Kidney epithelial cell (primary cell): ENCODE results near the gene SPRED3. TPM values are rescaled to one million over a fixed set of nuclear protein-coding genes. Genes with fewer than 3 reads are reported as not detected.

Experiments used
- DNase-seq: peaks from one replicate; pipeline ENCODE4 v3.0.0-alpha.2; 2010; ENCODE audit warnings: low read depth
- H3K27me3 ChIP-seq: 2 replicates; pipeline ENCODE4 v1.6.0; 2011; ENCODE audit warnings: low read length; ENCODE audit not compliant: control insufficient read depth, insufficient read depth
- H3K36me3 ChIP-seq: 2 replicates; pipeline ENCODE4 v1.5.1; 2011; ENCODE audit warnings: low read length; ENCODE audit not compliant: control insufficient read depth, insufficient read depth
- H3K4me3 ChIP-seq: 2 replicates; pipeline ENCODE4 v1.5.1; 2011; ENCODE audit warnings: low read depth, mild to moderate bottlenecking, control low read depth, low read length
- CTCF ChIP-seq: IDR thresholded peaks from 2 replicates; pipeline ENCODE4 v1.5.1; 2011; ENCODE audit warnings: mild to moderate bottlenecking, moderate library complexity, low read length, control low read depth, inconsistent platforms; ENCODE audit not compliant: insufficient read depth, poor library complexity, severe bottlenecking
- total RNA-seq: library from RNA; depleted of rRNA; stranded (reverse); fragments of >200 nt; gene quantifications from 2 replicates; pipeline ENCODE4 v1.2.3, GENCODE V29; 2015

Gene SPRED3
- total RNA-seq, 1 donor from 2014 or later, result 4.3 TPM

GRCh38 chr19:38433268-38433733 is 44.8 kb downstream of the SPRED3 start, which contains the start of gene RYR1:
Gene RYR1 (plus strand): TSS chr19:38433691. CDS start chr19:38433830, 139 bp downstream.
- H3K36me3 ChIP-seq, result no peaks in the 10 kb centered on the region
- DNase-seq, result no peak
- no peak within 1 kb of the TSS for H3K4me3 ChIP-seq
- H3K27me3 ChIP-seq, result peaks cover 24% of the 10 kb centered on the region
- no peak for TF ChIP-seq CTCF

GRCh38 chr19:38434549-38435051 is 46.1 kb downstream of the SPRED3 start:
- Histone ChIP-seq H3K36me3 (no peaks in the 10 kb centered on the region), H3K27me3 (peaks cover 21% of the 10 kb centered on the region), H3K4me3 (no peak overlapping the region)
- DNase-seq, result no peak
- TF ChIP-seq CTCF, result no peak

GRCh38 chr19:38437295-38437694 is 48.8 kb downstream of the SPRED3 start:
- Histone ChIP-seq H3K27me3 (peaks cover 18% of the 10 kb centered on the region), H3K4me3 (no peak overlapping the region), H3K36me3 (no peaks in the 10 kb centered on the region)
- no peak for DNase-seq
- no peak for TF ChIP-seq CTCF

GRCh38 chr19:38437917-38438316 is 49.4 kb downstream of the SPRED3 start:
- Histone ChIP-seq H3K4me3 (no peak overlapping the region), H3K27me3 (peaks cover 18% of the 10 kb centered on the region), H3K36me3 (no peaks in the 10 kb centered on the region)
- no peak for TF ChIP-seq CTCF
- DNase-seq, result no peak

- no peaks in the 10 kb centered on the region for H3K27me3 ChIP-seq
- no peaks in the 10 kb centered on the region for H3K36me3 ChIP-seq
- H3K4me3 ChIP-seq, result no peak overlapping the region
- no peak for DNase-seq
- no peak for TF ChIP-seq CTCF
Measured at GRCh38 chr19:38440592-38440991, 52.1 kb downstream of the SPRED3 start.
